GM19452 (cell line): ENCODE results near the gene ITK.
A peak's percentile ranks its signal among the peaks of the same experiment; 100 is the strongest.

ENCODE experiments used
- ATAC-seq: cut with Tn5 transposase; IDR thresholded peaks from one replicate; pipeline ENCODE4 v1.9.1; 2021; ENCODE audit not compliant: unreplicated experiment

The ITK gene

DNA sequence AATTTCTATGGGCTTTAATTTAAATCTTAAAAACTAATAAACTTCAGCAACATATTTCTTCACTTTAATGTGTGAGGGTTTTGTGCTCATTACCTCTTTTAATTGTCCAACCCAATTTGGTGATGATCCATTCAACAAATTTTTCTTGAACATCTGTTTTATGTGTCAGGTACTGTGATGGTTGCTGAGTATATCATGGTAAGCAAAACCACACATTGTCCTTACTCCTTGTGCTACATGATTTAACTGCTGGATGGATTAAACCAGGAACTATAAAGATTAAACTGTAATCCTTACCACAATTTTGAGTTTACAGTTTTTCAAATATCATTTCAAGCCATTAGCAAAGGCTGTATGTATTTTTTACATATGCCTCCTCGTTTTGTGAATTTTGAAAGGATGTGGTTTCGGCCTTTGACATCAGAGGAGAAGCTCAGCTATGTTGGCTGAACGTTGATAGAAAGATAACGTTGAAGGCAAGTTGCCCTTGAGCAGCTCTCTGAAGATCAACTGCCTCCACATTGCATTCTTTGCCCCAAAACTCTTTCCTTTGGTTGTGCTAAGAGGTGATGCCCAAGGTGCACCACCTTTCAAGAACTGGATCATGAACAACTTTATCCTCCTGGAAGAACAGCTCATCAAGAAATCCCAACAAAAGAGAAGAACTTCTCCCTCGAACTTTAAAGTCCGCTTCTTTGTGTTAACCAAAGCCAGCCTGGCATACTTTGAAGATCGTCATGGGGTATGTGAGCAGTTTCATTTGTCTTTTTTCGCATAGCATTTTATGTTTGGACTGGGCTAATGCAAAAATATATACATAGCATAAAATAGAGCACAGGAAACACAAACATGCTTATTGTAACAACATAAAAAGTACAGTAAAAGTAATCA, at the start of gene ITK:
Gene ITK (plus strand): TSS at position 467 of the 891 bp plus-strand sequence. CDS start 138 bp downstream, at position 605.
- ATAC-seq = no peak

DNA sequence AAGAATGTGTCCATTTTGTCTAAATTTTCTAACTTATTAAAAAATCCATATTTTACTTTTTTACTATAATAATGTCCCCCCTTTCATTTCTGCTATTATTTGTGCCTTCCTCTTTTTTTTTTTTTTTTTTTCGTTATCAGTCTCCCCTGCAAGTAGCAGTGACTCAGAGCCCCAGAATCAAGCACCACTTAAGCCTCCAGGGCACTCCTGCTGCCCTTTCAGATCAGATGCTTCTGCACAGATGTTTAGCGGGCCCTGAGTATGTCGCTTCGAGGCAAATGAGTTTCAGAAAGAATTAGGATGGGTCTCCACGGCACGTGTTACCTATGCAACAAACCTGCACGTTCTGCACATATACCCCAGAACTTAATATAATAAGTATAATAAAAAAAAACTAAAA, 49.7 kb upstream of the ITK start:
- ATAC-seq = peak; percentile 45

DNA sequence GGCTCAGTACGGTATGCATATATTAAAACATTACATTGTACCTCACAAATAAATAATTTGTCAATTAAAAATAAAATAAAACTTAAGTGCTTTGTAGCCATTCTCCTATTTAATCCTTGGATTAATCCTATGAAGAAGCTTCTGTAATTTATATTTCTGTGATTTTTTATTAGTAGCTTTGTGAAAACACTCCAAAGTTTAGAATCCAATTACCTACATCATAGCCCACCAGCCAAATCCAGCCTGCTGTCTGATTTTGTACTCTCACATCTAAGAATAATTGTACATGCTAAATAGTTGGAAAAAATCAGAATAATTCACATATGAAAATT, 48.4 kb upstream of the ITK start:
- ATAC-seq = no peak

DNA sequence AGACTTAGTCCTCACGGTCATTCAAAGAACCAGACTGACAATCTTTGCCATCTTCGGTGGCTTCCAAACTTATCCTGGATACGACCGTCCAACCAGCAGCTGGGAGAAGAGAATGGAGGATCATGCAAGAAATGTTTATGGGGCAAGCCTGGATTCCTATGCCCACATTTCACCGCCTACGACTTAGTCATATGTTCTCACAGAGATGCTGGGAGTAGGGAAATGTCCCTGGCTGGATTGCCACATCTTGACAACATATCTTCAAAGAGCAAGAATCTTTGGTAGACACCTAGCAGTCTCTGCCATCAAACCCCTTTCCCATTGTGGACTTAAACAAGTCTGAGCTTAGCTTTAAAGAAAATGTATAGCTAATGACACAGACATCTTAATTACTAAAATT, 42.9 kb upstream of the ITK start:
- ATAC-seq = no peak

DNA sequence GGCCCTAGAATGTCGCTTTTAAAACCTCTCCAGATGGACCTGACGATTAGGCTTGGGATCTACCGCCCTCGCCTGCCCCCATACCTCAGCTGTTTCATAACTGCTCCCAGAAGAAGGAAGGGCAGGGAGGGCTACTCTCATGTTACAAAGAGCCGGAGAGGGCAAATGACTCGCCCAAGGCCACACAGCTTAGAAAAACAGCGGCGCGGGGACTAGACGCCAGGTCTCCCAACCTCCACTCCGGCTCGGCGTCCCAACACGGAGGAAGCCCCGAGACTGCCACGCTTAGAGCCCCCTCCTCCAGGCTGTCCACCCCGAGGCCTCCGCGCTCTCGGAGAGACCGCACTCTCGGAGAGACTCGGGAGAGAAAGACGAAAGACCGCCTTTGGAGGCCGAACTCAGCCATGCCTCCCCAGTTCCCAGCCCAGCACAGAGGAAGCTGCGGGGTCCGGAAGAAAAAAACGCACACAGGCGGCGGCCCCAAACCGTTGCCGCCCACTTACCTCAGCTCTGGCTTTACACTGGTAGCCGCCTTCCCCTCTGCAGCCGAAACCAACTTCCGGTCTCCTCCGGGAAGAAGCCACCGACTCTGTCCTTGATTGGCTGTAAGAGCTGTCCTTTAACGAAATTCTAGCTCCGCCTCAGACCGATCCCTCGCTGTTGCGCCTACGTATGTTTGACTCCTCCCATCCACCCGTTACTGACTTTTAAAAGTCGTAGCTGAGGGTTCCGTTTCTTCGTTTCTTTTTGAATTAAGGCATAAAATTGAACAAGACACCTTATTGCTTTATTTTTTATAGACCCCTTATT, 38.1 kb upstream of the ITK start, which contains the start of gene MED7:
Gene MED7 (minus strand): TSS at position 549 of the 810 bp plus-strand sequence. CDS start 3,434 bp downstream, outside the sequence.
- peak; percentile 99 for ATAC-seq

DNA sequence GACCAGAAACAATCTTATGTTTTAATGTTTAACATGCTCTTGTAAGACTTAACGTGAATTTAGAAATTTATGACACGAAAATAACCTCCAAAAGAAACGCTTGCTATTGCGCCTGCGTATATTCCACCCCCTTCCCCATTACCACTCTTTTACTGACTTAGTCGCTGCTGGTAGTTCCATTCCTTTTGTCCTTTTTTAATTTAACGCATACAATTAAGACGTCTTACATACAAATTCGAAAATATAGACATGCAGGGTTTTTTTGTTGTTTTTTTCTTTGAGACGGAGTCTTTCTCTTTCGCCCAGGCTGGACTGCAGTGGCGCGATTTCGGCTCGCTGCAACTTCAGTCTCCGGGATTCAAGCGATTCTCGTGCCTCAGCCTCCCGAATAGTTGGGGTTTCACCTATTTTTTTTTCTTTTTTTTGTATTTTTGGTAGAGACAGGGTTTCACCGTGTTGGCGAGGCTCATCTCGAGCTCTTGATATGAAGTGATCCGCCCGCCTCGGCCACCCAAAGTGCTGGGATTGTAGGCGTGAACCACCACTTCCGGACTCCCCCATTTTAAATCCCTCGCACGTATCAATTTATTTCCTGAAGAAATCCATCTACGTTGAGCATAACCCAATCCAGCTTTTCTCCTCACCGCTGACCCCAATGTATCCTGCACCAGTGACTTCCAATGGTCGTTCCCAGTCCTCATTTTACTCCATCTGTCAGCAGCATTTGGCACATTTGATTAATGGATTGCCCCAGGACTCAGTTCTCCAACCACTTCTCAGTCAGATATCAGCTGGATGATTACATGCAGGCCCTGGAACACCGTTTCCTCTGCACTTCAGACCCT, 37.3 kb upstream of the ITK start:
- peak; percentile 48 for ATAC-seq

DNA sequence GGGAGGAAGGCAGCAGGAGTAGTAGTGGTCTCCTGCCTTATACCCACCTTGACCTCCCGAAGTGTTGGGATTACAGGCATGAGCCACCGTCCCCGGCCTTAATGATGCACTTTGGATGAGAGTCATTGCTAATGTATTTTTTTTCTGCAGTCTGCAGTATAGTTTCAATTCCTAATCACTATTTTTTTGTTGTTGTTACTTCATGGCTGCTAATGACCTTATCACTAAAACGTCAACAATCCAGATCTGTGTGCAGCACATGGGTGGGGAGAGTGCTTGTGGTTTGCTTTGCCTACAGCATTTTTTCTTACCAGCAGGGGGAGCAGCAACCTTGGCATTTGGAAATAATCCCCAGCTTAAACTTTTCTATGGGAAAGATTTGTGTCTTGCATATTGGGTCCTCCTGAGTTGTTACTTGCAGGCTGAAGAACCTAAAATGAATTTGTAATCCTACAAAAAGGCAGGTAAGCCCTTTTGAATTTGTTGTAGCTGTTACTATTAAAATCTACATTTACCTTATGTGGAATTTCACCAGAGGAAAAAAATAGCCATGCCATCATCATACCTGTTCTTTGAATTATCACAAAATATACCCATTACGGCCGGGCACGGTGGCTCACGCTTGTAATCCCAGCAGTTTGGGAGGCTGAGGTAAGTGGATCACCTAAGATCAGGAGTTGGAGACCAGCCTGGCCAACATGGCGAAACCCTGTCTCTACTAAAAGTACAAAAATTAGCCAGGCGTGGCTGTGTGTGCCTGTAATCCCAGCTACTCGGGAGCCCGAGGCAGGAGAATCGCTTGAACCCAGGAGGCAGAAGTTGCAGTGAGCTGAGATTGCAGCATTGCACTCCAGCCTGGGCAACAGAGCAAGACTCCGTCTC, 31.7 kb upstream of the ITK start:
- ATAC-seq = peak; percentile 71

DNA sequence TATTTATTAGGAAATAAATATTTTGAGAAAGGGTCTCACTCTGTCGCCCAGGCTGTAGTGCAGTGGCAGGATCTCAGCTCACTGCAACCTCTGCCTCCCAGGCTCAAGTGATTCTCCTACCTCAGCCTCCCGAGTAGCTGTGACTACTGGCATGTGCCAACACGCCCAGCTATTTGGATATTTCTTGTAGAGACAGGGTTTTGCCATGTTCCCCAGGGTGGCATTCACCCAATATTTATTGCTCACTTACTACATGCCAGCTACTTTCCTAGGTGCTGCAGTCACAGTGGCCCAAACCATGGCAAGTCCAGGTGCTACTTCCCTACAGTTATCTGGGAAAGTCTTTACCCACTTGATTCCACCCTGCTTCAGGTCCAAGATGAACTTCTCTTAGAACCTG, 29.6 kb upstream of the ITK start:
- ATAC-seq = no peak

DNA sequence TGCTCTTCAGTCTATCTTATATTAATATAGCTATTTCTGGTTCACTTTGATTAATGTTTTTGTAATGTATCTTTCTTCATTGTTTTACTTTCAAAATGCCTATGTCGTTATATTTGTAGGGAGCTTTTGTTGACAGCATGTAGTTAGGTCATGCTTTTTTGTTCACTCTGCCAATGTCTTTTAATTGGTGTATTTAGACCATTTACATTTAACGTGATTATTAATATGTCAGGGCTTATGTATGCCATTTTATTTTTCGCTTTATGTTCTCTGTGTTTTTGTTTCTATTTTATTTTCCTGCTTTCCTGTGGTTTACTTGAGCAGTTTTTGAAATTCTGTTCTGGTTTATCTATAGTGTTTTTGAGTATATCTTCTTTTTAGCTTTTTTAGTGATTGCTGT, 25.3 kb upstream of the ITK start:
- no peak for ATAC-seq

DNA sequence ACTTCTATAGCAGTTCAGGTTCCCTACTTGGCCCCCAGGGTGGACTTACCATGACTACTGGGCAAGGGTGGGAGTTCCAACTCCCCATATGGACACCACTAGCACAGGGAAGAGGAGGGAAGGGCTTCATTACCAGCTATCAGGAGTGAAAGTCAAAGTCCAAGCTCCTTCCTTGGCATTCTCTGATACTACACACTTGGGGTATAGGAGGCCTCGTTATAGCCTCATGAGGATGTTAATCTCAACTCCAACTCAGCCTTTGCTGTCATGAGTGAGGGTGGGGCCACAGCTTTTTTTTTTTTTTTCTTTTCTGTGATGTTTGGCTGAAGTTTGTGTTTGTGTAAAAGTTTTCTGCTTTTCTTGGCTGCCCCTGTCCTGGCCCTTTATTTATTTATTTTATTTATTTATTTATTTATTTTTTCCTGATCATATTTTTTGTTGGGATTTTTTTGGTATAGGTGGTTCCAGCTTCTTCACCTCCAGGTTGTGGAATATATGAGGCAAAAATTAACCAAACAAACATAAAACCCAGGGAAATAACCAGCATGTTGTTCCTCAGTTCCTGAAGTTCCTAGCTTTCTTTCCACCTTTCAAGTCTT, 23.2 kb upstream of the ITK start:
- ATAC-seq = no peak

DNA sequence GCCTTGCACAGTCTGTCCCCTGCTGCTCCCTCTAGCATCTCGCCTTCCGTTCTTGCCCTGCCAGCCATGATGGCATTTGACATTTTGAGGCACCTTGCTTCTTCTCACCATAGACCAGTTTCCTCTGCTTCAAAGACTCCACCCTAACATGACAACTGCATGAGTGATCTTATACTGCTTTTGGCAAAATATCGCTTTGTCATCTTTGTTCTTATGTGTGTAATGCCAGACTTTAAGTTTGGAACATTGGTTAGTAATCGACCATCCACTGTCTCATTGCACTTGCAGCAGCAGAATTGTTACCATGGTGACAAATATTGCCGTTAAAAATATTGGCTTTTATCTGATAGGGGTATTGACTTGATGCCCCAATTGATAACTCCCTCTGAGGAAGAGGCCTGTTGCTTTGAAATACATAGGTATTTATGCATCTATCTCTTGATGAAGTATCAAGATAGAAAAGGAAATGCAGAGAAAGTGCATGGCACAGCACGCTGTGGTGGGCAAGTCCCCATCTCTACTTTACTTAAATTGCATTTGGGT, 21.4 kb upstream of the ITK start:
- no peak for ATAC-seq

DNA sequence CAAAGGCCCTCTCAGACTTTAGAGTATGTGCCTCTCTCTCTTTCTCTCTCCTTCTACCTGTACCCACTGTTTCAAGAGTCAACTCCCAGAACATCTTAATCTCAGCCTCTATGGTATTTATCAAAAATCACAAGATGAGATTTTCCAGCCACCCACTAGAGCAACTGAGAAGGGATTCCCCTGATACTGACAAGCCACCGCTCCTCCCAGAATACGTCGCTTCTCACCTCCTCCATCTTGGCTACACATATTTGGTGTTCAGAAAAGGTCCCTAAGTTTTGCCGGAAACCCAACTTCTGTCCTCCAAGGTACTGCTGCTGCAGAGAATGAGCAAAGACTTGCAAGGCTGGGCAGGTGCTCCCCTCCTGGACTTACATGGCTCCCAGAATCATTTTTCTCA, 20.6 kb upstream of the ITK start:
- no peak for ATAC-seq

DNA sequence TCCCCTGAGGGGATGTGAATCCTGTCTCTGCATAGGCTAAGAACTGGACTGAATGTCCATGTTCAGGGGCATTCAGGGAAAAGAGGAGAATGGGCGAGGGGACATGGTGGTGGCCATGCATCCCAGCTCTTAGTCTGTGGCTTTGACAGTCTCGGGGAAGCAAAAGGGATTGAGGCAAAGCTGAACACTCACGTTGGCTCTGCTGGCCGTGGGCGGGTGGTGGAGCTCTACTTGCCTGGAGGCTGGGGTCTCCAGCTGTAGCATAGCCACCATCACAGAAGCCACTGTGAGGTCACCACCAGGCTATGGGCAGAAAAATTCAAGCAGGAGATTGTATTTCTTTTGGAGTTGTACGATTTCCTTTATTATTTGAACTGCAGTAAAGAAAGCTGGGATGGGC, 18.6 kb upstream of the ITK start:
- no peak for ATAC-seq

DNA sequence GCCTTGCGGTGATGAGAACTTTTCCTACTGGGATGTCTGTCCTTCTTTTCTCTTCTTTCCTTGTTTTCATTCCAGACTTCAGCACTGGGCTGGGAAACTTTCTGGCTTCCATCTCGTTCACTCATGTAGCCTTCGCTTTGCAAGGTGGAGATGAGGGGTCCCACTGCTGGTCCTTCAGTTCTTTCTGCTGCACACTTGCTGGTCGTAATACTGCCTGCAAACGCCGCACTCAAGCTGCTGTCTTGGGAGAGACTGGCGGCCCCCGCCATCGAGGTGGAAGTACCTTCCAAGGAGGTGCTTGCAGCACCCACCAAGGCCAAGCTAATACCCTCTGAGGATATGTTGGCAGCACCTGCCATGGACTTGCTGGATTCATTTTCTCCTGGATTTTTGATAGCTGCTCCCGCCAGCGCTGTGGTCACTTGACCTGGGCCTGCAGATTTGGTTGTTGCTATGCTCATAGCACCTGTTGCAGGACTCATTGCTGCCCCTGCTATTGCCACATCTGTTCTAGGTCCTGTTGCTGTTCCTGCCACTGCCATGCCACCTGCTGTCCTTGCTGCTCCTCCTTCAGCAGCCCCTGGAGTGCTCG, 17.6 kb upstream of the ITK start:
- ATAC-seq = no peak

DNA sequence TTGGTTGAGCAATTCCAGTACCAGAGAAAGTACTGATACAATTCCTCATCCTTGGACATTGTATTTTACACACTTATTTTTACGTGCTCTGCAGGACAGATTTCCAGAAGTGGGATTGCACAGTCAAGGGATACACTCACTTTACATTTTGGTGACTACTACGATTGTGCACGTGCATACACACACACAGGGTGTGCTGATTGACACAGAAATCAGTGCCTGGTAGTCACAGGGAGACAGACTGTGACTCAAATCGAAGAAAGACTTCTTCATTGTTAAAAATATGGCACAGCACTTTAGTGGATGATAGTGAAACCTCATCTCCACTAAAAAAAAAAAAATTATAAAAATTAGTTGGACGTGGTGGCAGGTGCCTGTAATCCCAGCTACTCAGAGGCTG, 16.1 kb upstream of the ITK start:
- ATAC-seq = no peak

DNA sequence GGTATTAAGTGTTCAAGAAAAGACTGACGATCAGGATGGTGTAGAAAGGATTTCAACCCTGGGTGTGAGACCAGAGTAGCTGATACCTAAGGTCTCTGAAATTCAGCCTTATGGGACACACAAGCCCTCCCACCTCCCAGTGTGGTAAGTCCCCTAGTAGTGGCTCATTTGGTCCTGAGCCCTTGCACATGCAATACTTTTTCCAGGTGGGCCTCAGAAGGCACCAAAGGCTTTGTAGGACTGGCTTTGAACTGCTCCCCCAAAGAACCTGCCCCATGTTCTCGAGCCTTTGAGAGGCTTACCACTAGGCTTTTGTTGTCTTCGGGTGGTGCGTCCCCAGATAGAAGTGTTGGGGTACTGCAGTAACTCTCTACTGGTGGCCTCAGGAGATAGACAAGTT, 15.4 kb upstream of the ITK start:
- no peak for ATAC-seq

DNA sequence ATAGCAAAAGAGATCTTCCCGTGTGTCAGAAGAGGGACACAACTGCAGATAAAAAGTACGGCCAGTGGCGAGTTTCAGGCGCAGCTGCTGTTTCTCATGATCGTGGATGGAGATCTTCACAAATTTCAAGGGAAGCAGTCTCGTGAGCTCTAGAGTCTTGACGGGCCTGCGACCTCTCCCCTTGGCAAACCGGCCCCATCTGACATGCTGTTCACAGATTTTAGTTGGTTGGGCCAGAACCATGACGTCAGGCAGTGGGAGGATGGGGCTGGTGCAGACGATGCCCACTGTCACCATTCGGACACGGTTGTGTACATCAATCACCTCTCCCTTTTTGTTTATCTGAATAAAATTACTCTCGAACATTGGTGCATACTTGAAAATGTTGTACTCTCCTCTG, 15.0 kb upstream of the ITK start:
- no peak for ATAC-seq

DNA sequence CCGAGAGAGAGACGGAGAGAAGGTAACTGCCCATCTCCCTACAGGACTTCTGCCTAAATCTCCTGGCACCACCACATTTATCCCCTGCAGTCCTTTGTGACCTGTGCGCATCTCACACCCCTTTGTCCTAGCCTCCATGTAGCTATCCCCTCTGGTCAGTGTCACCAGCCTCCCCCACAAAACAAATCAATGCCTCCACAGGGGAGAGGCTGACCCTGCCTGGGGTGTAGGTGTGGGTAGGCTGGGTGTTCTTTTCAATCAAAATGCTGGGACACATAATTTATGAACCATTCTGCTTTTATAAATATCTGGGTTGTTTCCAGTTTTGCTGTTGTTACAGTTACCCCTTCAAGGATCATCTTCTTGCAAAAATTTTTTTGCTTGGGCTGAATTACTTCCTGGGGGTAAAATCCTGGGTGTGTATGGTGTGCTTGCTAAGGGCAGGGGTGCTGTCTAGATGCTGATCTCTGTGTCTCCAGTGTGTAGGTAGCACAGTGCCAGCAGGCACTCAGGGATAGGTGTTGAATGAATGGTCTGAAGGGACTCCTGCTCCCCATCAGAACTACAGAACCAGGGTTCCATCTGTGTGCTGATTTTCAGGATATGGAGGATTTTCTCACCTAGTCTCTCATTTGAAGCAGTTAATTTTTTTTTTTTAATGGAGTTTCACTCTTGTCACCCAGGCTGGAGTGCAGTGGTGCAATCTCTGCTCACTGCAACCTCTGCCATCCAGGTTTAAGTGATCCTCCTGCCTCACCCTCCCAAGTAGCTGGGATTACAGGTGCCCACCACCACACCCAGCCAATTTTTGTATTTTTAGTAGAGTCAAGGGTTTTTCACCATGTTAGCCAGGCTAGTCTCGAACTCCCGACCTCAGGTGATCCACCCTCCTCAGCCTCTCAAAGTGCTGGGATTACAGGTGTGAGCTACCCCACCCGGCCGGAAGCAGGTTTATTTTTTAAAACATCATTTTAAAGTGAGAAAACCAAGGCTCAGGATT, 14.1 kb upstream of the ITK start, which contains the start of gene GARIN3:
Gene GARIN3 (minus strand): TSS at position 51 of the 1,000 bp plus-strand sequence. CDS start 96 bp downstream, outside the sequence.
- no peak for ATAC-seq
